DMS153 (cell line): ENCODE data around the gene PCNT.
"Not testable (repeated sequence)": the region's sequence is repeated elsewhere in the genome, so short reads cannot be mapped to it uniquely, and the experiment has no call there.

ENCODE experiments used
- DNase-seq: peaks from one replicate; lab custom pipeline; 2025; lab: John Stamatoyannopoulos, UW

Gene PCNT

DNA sequence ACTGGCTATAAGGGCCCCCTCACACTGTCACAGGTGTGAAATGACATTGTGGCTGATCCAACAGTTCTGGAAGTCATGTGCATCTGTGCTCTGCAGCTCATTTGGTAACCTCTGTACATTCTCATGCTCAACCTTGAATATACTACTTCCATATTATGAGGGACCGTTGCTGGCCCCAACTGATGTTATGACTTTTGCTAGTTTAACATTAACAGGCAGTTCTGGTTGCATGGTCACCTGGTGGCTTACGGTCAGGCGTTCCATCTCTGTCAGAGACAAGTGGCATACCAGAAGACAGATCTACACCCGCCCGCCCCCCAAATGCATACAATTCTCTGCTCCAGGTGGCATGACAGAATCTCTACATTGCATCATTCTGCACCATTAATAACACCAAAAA, 128.8 kb downstream of the PCNT start:
- DNase-seq, result no peak

DNA sequence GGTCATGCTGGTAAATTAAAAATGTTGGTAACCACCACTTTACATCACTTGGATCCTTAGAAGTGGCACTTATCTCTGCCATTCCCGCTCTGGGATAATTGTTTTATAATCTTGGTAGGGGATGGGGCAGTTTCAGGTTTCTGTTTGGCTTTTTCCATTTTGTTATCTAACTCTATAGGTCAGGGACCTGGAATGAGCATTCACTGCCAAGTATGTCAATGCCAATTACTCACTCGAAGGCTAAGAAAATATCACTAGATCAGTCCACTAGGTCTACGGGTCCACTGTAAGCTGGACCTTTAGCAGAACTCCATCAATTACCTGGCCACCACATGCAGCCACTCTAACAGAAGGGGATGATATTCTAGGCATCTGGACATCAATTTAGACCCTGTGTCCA, 130.2 kb downstream of the PCNT start:
- no peak for DNase-seq

DNA sequence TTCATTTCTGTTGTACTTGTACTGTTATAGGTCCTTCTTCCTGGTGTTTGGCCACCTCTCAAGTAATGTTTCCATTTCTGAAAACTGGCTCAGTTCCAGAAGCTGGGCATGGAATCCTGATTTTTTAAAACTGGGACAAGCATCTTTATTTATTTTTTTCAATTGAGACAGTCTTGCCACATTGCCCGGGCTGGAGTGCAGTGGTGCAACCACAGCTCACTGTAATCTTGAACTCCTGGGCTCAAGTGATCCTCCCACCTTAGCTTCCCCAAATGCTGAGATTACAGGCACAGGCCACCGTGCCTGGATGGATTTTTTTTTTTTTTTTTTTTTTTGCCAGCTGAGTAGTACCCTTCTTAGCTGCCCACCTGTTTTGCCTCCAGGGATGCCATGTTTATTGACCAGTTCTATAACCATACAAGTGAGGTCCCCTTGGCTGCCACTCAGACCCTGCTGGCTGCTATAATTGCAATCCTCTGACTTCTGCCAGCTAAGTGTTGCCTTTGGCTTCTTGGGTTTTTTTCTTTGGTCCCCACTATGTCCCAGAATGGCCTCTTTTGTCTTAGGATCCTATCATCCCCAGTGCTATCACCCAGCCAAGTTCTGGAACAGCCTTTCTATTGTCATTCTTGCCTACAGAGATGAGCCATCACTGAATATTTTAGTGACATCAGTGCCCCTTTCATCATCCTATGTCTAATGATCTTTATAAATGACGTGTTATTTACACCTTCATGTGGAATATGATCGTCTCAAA, 130.9 kb downstream of the PCNT start:
- DNase-seq, result no peak

DNA sequence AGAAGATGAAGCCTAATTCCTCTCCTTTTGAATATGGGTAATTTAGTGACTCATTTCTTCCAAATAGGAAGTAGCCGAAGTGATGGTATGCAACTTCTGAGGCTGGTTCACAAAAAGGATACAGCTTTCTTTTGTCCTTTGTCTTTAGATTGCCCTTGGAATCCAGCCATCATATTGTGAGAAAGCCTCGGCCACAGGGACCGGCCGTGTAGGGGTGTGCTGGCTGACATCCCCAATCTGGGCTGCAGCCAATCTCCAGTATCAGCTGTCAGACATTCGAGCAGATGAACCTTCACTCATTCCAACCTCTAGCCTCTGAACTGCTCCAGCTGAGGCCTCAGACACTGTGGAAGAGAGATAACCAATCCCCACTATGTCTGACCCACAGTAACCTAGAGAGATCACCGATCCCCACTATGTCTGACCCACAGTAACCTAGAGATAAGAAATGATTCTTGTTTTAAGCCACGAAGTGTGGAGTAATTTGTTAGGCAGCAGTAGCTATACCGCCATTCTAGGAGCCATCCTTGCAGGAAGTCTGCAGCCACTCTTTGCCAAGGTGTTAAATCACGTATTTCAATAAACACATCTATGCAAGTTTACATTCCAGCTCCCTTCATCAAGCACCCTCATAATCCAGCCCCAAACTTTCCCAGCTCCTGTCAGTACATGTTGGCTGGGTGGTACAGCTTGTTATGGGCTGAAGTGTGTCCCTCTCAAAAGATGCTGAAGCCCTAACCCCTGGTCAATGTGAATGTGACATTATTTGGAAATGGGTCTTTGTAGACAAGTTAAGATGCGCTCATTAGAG, 131.8 kb downstream of the PCNT start:
- DNase-seq, result no peak

DNA sequence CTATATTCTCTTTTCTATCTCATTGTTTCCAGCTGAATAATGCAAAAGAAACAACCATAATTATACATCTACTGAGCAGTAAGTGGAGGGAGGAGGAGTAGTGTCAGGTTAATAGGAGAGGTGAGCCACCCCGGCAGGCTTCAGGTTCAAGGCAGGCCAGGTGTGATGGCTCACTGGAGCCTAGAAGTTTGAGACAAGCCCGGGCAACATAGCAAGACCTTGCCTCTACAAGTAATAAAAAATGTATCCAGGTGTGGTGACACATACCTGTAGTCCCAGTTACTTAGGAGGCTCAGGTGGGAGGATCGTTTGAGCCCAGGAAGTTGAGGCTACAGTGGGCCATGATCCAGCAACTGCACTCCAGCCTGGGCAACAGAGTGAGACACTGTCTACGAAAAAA, 132.8 kb downstream of the PCNT start:
- no peak for DNase-seq

GRCh38 chr21:46457801-46458314, 133.9 kb downstream of the PCNT start:
- DNase-seq, result no peak

- DNase-seq, result peak; percentile 92
These were observed 134.5 kb downstream of the PCNT start, which contains the start of gene DIP2A for GRCh38 chr21:46458315-46459023. Gene DIP2A, plus strand, starts transcription at chr21:46458891. Its CDS starts 241 bp downstream, at chr21:46459132.

- no peak for DNase-seq
These were observed 135.0 kb downstream of the PCNT start for GRCh38 chr21:46459024-46459355.

DNA sequence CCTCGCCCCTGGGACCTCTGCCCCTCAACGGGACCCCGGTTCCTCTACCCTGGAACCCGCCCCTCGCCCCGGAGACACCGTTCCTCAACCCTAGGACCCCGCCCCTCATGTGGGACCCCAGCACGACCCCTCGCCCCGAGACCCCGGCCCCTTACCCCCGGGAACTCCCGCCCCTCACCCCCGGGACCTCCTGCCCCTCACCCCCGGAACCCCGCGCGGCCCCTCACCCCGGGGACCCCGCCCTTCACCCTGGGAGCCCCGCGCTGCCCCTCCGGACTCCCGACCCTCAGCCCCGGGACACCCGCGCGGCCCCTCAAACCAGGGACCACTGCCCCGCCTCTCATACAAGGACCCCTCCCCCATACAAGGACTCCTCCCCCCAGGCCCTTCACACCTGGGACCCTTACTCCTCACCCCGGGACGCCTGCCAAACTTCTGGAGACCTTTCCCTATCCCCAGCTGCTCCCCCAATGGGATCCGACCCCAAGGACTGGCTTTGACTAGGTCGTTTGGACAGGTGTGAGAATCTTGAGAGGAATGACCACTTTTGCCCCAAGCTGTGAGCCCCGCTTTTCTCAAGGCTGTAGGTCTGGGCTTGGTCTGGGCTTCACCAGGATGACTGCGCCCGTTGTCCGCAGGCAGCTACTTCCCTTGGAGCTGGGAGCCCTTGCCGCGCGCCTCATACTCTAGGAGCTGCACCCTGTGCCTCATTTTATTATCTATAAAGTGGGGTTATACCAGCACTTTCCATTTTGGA, 135.6 kb downstream of the PCNT start:
- DNase-seq, result no peak

GRCh38 chr21:46461909-46462308, 138.0 kb downstream of the PCNT start:
- DNase-seq, result no peak

DNA sequence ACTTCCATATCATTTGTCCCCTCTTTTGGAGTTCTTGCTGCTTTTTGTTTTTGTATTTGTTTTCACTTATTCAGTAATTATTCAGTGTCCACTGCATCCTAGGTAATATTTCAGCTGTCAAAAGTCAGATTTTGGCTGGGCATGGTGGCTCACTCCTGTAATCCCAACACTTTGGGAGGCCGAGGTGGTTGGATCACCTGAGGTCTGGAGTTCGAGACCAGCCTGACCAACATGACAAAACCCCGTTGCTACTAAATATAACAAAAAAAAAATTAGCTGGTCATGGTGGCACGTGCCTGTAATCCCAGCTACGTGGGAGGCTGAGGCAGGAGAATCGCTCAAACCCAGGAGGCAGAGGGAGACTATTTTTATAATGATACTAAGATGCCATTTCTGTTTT, 141.2 kb downstream of the PCNT start:
- not testable (repeated sequence) for DNase-seq

- no peak for DNase-seq
These were observed 141.7 kb downstream of the PCNT start for GRCh38 chr21:46465651-46466050.

DNA sequence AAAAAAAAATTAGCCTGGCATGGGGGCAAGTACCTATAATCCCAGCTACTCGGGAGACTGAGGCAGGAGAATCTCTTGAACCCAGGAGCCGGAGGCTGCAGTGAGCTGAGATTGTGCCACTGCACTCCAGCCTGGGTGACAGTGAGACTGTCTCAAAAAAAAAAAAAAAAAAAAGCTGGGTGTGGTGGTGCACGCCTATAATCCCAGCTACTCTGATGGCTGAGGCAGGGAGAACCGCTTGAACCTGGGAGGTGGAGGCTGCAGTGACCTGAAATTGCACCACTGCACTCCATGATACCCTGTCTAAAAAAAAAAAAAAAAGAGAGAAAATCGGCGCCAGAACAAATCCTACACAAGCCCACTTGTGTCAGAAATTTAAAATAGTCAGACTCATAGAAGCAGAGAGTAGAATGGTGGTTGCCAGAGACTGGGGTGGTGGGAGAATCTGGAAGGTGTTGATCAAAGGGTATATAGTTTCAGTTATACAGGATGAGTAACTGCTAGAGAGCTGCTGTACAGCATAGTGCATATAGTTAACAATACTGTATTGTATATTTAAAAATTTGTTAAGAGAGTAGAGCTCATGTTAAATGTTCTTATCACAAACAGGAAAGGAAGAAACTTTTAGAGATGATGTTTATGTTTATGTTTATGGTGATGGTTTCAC, 144.3 kb downstream of the PCNT start:
- DNase-seq, result no peak

GRCh38 chr21:46469275-46469674, 145.3 kb downstream of the PCNT start:
- no peak for DNase-seq

- no peak for DNase-seq
These were observed 147.6 kb downstream of the PCNT start for GRCh38 chr21:46471514-46471913.

- DNase-seq, result no peak
These were observed 148.3 kb downstream of the PCNT start for GRCh38 chr21:46472246-46472645.

DNA sequence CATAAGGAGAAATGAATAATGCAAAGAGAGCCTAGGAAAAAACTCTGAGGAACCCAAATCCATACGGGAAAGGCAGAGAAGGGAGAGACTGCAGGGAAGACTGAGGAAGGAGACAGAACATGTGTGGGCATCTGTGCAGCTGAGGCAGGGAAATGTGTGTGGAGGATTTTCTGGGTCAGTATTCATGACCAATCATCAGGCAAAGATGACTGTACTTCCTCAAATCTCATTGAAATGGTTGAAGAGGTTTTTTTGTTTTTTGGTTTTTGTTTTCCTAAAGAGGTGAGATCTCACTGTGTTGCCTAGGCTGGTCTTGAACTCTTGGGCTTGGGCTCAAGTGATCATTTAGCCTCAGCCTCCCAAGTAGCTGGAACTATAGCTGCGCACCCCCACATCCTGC, 150.4 kb downstream of the PCNT start:
- no peak for DNase-seq

- DNase-seq, result no peak
These were observed 151.3 kb downstream of the PCNT start for GRCh38 chr21:46475296-46475695.

DNA sequence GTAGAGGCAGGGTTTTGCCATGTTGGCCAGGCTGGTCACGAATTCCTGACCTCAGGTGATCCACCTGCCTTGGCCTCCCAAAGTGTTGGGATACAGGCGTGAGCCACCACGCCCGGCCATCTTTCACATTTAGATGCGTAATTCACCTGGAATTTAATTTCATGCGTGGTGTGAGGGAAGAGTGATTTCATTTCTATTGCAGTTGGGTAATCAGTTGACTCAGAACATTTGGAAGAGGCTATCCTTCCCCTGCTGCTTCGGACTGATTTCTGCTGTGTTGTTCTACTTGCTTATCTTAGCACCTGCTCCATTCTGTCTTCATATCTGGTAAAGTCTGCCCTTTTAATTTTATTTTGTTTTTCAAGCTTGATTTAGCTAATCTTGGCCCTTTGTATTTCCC, 153.8 kb downstream of the PCNT start:
- DNase-seq, result no peak

DNA sequence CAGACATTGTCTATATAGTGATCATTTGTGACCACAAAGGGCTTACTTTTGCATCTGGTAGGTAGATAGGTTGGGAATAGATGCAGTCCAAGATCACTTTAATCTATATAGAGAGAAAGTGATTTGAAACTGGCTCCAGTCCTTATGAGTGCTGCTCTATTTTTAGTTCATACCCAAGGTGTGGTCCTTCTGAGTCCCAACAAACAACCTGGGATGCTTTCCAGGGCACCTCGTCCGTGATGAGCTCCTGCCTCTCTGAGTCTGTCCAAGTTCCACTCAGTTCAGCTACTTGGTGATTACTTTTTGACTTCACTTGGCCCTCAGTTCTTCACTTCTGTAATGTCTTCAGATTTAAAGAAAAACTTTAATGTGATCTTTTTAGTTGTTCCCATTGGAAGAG, 155.0 kb downstream of the PCNT start:
- DNase-seq, result no peak

DNA sequence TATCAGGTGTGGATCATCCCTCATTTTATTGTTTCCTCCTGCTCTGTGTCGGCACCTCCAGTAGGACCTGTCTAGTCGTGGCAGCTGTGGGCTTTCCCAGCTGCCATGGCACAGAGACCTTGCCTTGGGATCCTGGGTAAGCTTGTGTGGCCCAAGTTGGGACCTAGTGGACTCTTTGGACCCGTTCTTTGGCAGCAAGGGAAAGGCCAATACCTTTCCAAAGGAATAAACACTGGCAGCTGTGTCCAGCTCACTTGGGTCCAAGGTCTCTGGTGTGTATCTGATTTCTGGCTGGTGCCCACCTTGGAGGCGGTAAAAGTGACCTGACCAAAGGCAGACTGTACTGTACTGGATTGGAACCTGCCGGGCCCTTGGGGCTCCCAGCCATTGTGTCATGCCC, 156.5 kb downstream of the PCNT start:
- DNase-seq, result no peak
